Osteoblast (primary cell): ENCODE data around the gene ZMAT5. TPM values are rescaled to one million over a fixed set of nuclear protein-coding genes. Genes with fewer than 3 reads are reported as not detected.

ENCODE experiments used
- DNase-seq: peaks from one replicate; pipeline ENCODE4 v3.0.0; 2011; ENCODE audit warnings: low spot score, mixed read lengths; ENCODE audit not compliant: insufficient read length; ENCODE audit errors: missing footprints
- H2AFZ ChIP-seq: 2 replicates; pipeline ENCODE4 v1.6.0; 2011; ENCODE audit warnings: mild to moderate bottlenecking, low read length
- H3K27ac ChIP-seq: 2 replicates; pipeline ENCODE4 v1.5.1; 2011; ENCODE audit warnings: mild to moderate bottlenecking, low read depth, low read length, moderate library complexity
- H3K27me3 ChIP-seq: 2 replicates; pipeline ENCODE4 v1.6.0; 2012; ENCODE audit warnings: mild to moderate bottlenecking, control low read depth, inconsistent platforms, low read length, moderate library complexity; ENCODE audit not compliant: insufficient read depth
- H3K36me3 ChIP-seq: 2 replicates; pipeline ENCODE4 v1.5.1; 2011; ENCODE audit warnings: mild to moderate bottlenecking, low read length, control low read depth, moderate library complexity; ENCODE audit not compliant: insufficient read depth
- H3K4me1 ChIP-seq: 2 replicates; pipeline ENCODE4 v1.5.1; 2011; ENCODE audit warnings: mild to moderate bottlenecking, low read length, control low read depth, moderate library complexity; ENCODE audit not compliant: insufficient read depth
- H3K4me2 ChIP-seq: 2 replicates; pipeline ENCODE4 v1.6.0; 2011; ENCODE audit warnings: mild to moderate bottlenecking, low read length; ENCODE audit not compliant: insufficient read depth
- H3K4me3 ChIP-seq: fragments of 200-600 bp; sonication (generic); 3 replicates; pipeline ENCODE4 v1.5.1; 2012; ENCODE audit warnings: mild to moderate bottlenecking, low read length, inconsistent platforms; ENCODE audit not compliant: insufficient read depth
- H3K79me2 ChIP-seq: 2 replicates; pipeline ENCODE4 v1.6.0; 2012; ENCODE audit warnings: mild to moderate bottlenecking, low read length, control low read depth, inconsistent platforms; ENCODE audit not compliant: insufficient read depth
- H3K9me3 ChIP-seq: 2 replicates; pipeline ENCODE4 v1.5.1; 2011; ENCODE audit warnings: low read depth, low read length, control low read depth
- H4K20me1 ChIP-seq: 2 replicates; pipeline ENCODE4 v1.6.0; 2012; ENCODE audit warnings: mild to moderate bottlenecking, low read length, control low read depth; ENCODE audit not compliant: insufficient read depth
- CTCF ChIP-seq: IDR thresholded peaks from 2 replicates; pipeline ENCODE4 v1.5.1; 2011; ENCODE audit warnings: mild to moderate bottlenecking, low read depth, low read length, moderate library complexity; ENCODE audit errors: extremely low read depth
- total RNA-seq: library from RNA; depleted of rRNA; stranded (reverse); fragments of >200 nt; gene quantifications from 2 replicates; pipeline ENCODE4 v1.2.3, GENCODE V29; 2012

Gene ZMAT5
- total RNA-seq, 1 donor = 15.6 TPM

GRCh38 chr22:29790061-29790460 is 23.3 kb upstream of the ZMAT5 start:
- TF ChIP-seq CTCF = no peak

GRCh38 chr22:29788339-29789279 is 21.8 kb upstream of the ZMAT5 start:
- DNase-seq = peak; percentile 8
- Histone ChIP-seq H3K4me1 (peaks cover 12% of the 10 kb centered on the region), H3K27ac (no peak overlapping the region), H3K4me2 (no peak overlapping the region), H3K27me3 (no peaks in the 10 kb centered on the region), H3K79me2 (no peaks in the 10 kb centered on the region), H4K20me1 (no peaks in the 10 kb centered on the region), H3K4me3 (no peak overlapping the region), H2AFZ (no peak overlapping the region), H3K36me3 (peaks cover 54% of the 10 kb centered on the region), H3K9me3 (no peaks in the 10 kb centered on the region)
- no peak for TF ChIP-seq CTCF

More at GRCh38 chr22:29790061-29790460, 23.3 kb upstream of the ZMAT5 start:
- no peak overlapping the region for H2AFZ ChIP-seq
- H3K4me1 ChIP-seq = peaks cover under 1% of the 10 kb centered on the region
- no peaks in the 10 kb centered on the region for H3K79me2 ChIP-seq
- no peak overlapping the region for H3K27ac ChIP-seq
- DNase-seq = no peak
- peaks cover 60% of the 10 kb centered on the region for H3K36me3 ChIP-seq
- no peaks in the 10 kb centered on the region for H3K27me3 ChIP-seq
- no peak overlapping the region for H3K4me3 ChIP-seq
- H3K9me3 ChIP-seq = no peaks in the 10 kb centered on the region
- no peaks in the 10 kb centered on the region for H4K20me1 ChIP-seq
- H3K4me2 ChIP-seq = no peak overlapping the region

DNA sequence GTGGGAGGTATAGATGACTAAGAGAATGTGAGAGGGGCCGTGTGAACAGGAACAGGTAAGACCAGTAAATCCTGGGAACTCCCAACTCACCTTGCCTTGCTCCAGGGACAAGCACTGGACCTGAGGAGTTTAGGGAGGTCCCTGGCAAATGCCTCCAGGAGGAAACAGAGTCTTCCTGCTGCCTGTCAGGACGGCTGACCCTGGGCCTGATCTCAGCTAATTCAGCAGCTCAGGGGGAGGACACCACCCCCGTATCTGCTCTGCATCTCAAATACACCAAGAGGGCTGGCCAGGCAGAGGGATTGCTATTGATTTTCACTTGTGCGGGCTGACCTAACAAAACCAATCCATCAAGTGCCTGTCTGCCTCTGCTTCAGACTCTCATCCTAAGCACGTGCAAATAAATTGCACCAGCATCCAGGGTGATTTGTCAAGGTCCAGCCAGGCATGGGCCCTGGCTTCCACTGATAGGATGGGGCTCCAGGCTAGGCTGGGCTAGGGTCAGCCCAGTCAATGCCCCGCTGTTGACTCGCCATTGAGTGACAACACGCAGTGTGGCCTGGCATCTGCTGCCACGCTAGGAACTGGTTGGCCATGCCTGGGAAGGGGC is 20.7 kb upstream of the ZMAT5 start:
- no peaks in the 10 kb centered on the region for H3K79me2 ChIP-seq
- H3K36me3 ChIP-seq = peaks cover 44% of the 10 kb centered on the region
- no peak overlapping the region for H2AFZ ChIP-seq
- no peak overlapping the region for H3K4me3 ChIP-seq
- no peaks in the 10 kb centered on the region for H3K9me3 ChIP-seq
- no peaks in the 10 kb centered on the region for H3K27me3 ChIP-seq
- no peak for TF ChIP-seq CTCF
- DNase-seq = peak; percentile 22
- no peaks in the 10 kb centered on the region for H4K20me1 ChIP-seq
- H3K4me2 ChIP-seq = no peak overlapping the region
- H3K4me1 ChIP-seq = peaks cover 13% of the 10 kb centered on the region
- no peak overlapping the region for H3K27ac ChIP-seq

GRCh38 chr22:29786031-29786430 is 19.2 kb upstream of the ZMAT5 start:
- no peak overlapping the region for H3K4me3 ChIP-seq
- no peaks in the 10 kb centered on the region for H4K20me1 ChIP-seq
- peaks cover 27% of the 10 kb centered on the region for H3K4me1 ChIP-seq
- peak; percentile 31 for DNase-seq
- no peak overlapping the region for H2AFZ ChIP-seq
- no peaks in the 10 kb centered on the region for H3K27me3 ChIP-seq
- H3K9me3 ChIP-seq = no peaks in the 10 kb centered on the region
- peaks cover 33% of the 10 kb centered on the region for H3K36me3 ChIP-seq
- H3K79me2 ChIP-seq = no peaks in the 10 kb centered on the region
- no peak for TF ChIP-seq CTCF
- H3K27ac ChIP-seq = no peak overlapping the region
- no peak overlapping the region for H3K4me2 ChIP-seq
